NCI-H1436 treated with DMSO at 0.1 percent for 48 hours (cell line): Measurements from ENCODE around the gene TSR1.

Source experiments
- DNase-seq: peaks from one replicate; lab custom pipeline; 2025; lab: John Stamatoyannopoulos, UW

The TSR1 gene

GRCh38 chr17:2279707-2280106 is 56.5 kb downstream of the TSR1 start:
- no peak for DNase-seq

GRCh38 chr17:2277429-2278170 is 58.7 kb downstream of the TSR1 start:
- DNase-seq = no peak

GRCh38 chr17:2275722-2276121 is 60.5 kb downstream of the TSR1 start:
- DNase-seq = no peak

- no peak for DNase-seq
Measured at GRCh38 chr17:2274414-2274813, 61.8 kb downstream of the TSR1 start.
